Erythroblast (primary cell): ENCODE results near the gene TNNC1.

Experiments
- GATA1 ChIP-seq: IDR thresholded peaks from 2 replicates; pipeline ENCODE4 v1.6.1; 2011; ENCODE audit warnings: low read depth, mild to moderate bottlenecking, control low read depth, low read length, moderate library complexity
- POLR2A ChIP-seq: IDR thresholded peaks from 2 replicates; pipeline ENCODE4 v1.6.1; 2011; ENCODE audit warnings: mild to moderate bottlenecking, low read length

DNA sequence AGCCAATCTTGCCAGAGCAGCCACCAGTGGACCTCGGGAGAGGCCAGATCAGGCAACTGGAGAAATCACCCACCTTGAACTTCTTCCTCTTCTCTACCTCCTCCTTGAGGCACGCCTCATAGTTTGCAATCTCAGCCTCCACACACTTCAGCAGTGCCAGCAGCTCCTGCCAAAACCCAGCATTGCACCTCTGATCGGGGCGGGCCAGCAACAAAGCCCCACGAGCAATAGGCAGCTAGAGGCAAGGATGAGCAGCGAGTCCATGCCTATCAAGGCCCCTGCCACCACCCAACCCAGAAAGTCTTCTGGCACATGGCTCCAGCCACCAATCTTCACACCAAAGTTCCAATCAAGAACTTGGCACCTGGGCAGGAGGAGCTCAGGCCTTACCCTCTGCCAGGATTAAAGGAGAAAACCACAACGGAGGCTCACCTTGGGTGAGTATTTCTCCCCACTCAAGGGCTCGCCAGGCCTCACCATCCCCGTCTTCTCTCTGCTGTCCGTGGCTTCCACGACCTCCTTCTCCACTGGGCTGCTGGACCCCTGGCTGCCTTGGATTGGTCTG is 51.1 kb downstream of the TNNC1 start:
- TF ChIP-seq POLR2A: no peak
- no peak for TF ChIP-seq GATA1
